CD4-positive, alpha-beta memory T cell (primary cell): ENCODE data around the gene NDUFV1. TPM values are rescaled to one million over a fixed set of nuclear protein-coding genes. Genes with fewer than 3 reads are reported as not detected.

Experiments used
- CTCF ChIA-PET: fragments of 350-600 bp; sonication (Branson Sonifier 250); formaldehyde crosslinking; loops from one replicate; lab custom pipeline; 2021; ENCODE audit warnings: inconsistent platforms; ENCODE audit not compliant: partially characterized antibody; lab: Charles Lee
- POLR2A ChIA-PET: fragments of 350-600 bp; sonication (Branson Sonifier 250); formaldehyde crosslinking; loops from one replicate; lab custom pipeline; 2021; ENCODE audit not compliant: partially characterized antibody; lab: Charles Lee
- DNase-seq, 5 donors: peaks; one replicate each; pipeline versions ENCODE4 v3.0.0 to v3.0.0-alpha.2; 2020 to 2022; ENCODE audit warnings: mixed read lengths in 1 of 5
- H3K27ac ChIP-seq: one replicate; pipeline ENCODE4 v1.7.0; 2013; ENCODE audit warnings: low read depth, low read length
- H3K27me3 ChIP-seq: 2 replicates; pipeline ENCODE4 v1.7.0; 2013; ENCODE audit warnings: mild to moderate bottlenecking, low read length, moderate library complexity; ENCODE audit not compliant: insufficient read depth
- H3K36me3 ChIP-seq: 2 replicates; pipeline ENCODE4 v1.7.0; 2013; ENCODE audit warnings: mild to moderate bottlenecking, low read length, moderate library complexity; ENCODE audit not compliant: insufficient read depth
- H3K4me1 ChIP-seq: 2 replicates; pipeline ENCODE4 v1.7.0; 2013; ENCODE audit warnings: mild to moderate bottlenecking, low read length, moderate library complexity; ENCODE audit not compliant: insufficient read depth
- H3K4me3 ChIP-seq, 2 donors: one replicate each; pipeline ENCODE4 v1.7.0; 2013; ENCODE audit warnings: low read length in 2 of 2, mild to moderate bottlenecking in 1 of 2
- H3K9me3 ChIP-seq, 2 donors: one replicate each; pipeline ENCODE4 v1.7.0; 2013; ENCODE audit warnings: low read length in 2 of 2, control low read depth in 1 of 2; ENCODE audit not compliant: control insufficient read depth in 1 of 2
- H3K27ac Mint-ChIP-seq, 7 donors: one replicate each; pipeline ENCODE4 v1.8.0; 2020 to 2021; ENCODE audit warnings: mixed read lengths in 7 of 7, mild to moderate bottlenecking in 6 of 7, inconsistent platforms in 3 of 7, moderate library complexity in 3 of 7
- H3K27me3 Mint-ChIP-seq, 2 donors: one replicate each; pipeline ENCODE4 v1.8.0; 2020 to 2021; ENCODE audit warnings: mixed read lengths in 2 of 2
- H3K36me3 Mint-ChIP-seq, 2 donors: one replicate each; pipeline ENCODE4 v1.8.0; 2020 to 2021; ENCODE audit warnings: mixed read lengths in 2 of 2, inconsistent platforms in 1 of 2, mild to moderate bottlenecking in 1 of 2
- H3K4me1 Mint-ChIP-seq, 4 donors: one replicate each; pipeline ENCODE4 v1.8.0; 2020 to 2021; ENCODE audit warnings: mixed read lengths in 4 of 4, mild to moderate bottlenecking in 1 of 4
- H3K4me3 Mint-ChIP-seq, 8 donors: one replicate each; pipeline ENCODE4 v1.8.0; 2020 to 2021; ENCODE audit warnings: mixed read lengths in 8 of 8, mild to moderate bottlenecking in 7 of 8, moderate library complexity in 6 of 8, inconsistent platforms in 3 of 8
- H3K9me3 Mint-ChIP-seq, 8 donors: one replicate each; pipeline ENCODE4 v1.8.0; 2020 to 2021; ENCODE audit warnings: mixed read lengths in 8 of 8, mild to moderate bottlenecking in 5 of 8, inconsistent platforms in 3 of 8, moderate library complexity in 1 of 8
- intact Hi-C: fragments of 100-400 bp; cut with micrococcal nuclease; formaldehyde crosslinking; loops from one replicate; pipeline ENCODE4 v1.15.1; 2023
- polyA plus RNA-seq, 2 donors: library from polyadenylated mRNA; unstranded; fragments of 300-500 nt; fragmentation: Illumina TruSeq; gene quantifications; one replicate each; pipeline ENCODE4 v1.2.3, GENCODE V29; 2021
- total RNA-seq, 2 experiments: library from RNA; stranded (reverse); gene quantifications; one replicate each; pipeline ENCODE4 v1.2.3, GENCODE V29; 2021

NDUFV1 gene
- total and polyA plus RNA-seq, 4 experiments from 2014 or later: 124 to 212 (median 169) TPM

DNA sequence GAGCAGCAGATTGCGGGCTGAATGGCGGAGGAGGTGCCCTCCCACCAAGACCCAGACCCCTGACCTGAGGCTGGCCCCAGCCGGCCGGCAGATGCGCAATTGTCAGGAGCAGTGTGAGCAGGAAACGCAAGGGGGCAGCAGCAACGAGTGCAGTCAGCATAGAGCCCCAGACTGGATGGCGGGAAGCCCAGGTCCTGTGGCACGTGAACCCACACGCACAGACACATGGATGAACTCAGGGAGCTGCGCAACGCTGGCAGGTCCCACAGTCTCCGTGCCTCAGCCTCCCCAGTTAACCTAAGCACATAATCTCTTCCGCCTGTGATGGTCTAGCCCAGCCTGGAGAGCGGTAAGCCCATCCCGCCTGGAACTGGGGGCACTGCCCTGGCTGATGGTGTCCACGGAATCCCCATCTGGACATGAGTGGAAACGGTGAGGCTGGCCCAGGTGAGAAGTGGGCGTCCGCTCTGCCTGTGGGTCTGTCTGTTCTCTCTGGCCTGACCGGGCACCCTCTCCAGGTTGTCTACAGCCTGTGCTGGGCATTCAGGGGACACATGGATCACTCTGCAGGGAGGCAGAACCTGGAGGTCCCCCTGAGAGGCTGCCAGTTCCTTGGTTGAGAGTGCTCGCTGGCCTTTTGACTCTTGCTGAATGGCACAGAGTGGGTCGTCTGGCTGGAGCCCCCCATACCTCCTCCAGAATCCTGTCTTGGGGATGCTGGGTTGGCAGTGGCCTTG lies 33.5 kb downstream of the NDUFV1 start:
- H3K4me3 ChIP-seq: no peak overlapping the region
- Mint-ChIP-seq H3K27ac (peak overlapping the region in 1 of 7 donors; percentile 9), H3K27me3 (no peaks in the 10 kb centered on the region), H3K4me3 (no peak overlapping the region), H3K36me3 (no peaks in the 10 kb centered on the region), H3K9me3 (peaks cover 0 to 3% (median 0%) of the 10 kb centered on the region in 8 donors), H3K4me1 (peaks cover 0 to 5% (median under 1%) of the 10 kb centered on the region in 4 donors)
- no peaks in the 10 kb centered on the region for H3K4me1 ChIP-seq
- H3K9me3 ChIP-seq: no peaks in the 10 kb centered on the region
- CTCF ChIA-PET: interaction anchor here (3.6 kb wide), 1 partner anchor 18 kb away, joined by 19 read pairs; no protein-coding TSS in a partner anchor
- no peak overlapping the region for H3K27ac ChIP-seq
- H3K27me3 ChIP-seq: no peaks in the 10 kb centered on the region
- H3K36me3 ChIP-seq: no peaks in the 10 kb centered on the region
- POLR2A ChIA-PET: no interaction called here
- DNase-seq: peak in 4 of 5 donors; percentile 49 to 56 (median 51)
- intact Hi-C loops: loop anchor here (1.0 kb wide), 1 partner anchor 19 kb away; no protein-coding TSS in a partner anchor

- H3K4me3 Mint-ChIP-seq: no peak overlapping the region
- no peak overlapping the region for H3K27ac Mint-ChIP-seq
- peaks cover 0 to 7% (median 2%) of the 10 kb centered on the region in 4 donors for H3K4me1 Mint-ChIP-seq
- no peaks in the 10 kb centered on the region for H3K36me3 ChIP-seq
- no peak overlapping the region for H3K27ac ChIP-seq
- H3K9me3 ChIP-seq: no peaks in the 10 kb centered on the region
- no peak for DNase-seq
- no peak overlapping the region for H3K4me3 ChIP-seq
- H3K4me1 ChIP-seq: peaks cover under 1% of the 10 kb centered on the region
- H3K9me3 Mint-ChIP-seq: peaks cover 0 to 3% (median 0%) of the 10 kb centered on the region in 8 donors
- CTCF ChIA-PET: interaction anchor here (3.6 kb wide), 1 partner anchor 17 kb away, joined by 19 read pairs; no protein-coding TSS in a partner anchor
- no peaks in the 10 kb centered on the region for H3K36me3 Mint-ChIP-seq
- POLR2A ChIA-PET: no interaction called here
- intact Hi-C loops: loop anchor here (1.0 kb wide), 1 partner anchor 18 kb away; no protein-coding TSS in a partner anchor
- H3K27me3 ChIP-seq: no peaks in the 10 kb centered on the region
- no peaks in the 10 kb centered on the region for H3K27me3 Mint-ChIP-seq
These were observed 34.1 kb downstream of the NDUFV1 start for GRCh38 chr11:67640758-67641337.

GRCh38 chr11:67641338-67642172 lies 34.8 kb downstream of the NDUFV1 start:
- peaks cover 5 to 14% (median 9%) of the 10 kb centered on the region in 4 donors for H3K4me1 Mint-ChIP-seq
- H3K9me3 Mint-ChIP-seq: peaks cover 0 to 3% (median 0%) of the 10 kb centered on the region in 8 donors
- Histone ChIP-seq H3K27ac (no peak overlapping the region), H3K4me3 (no peak overlapping the region), H3K27me3 (no peaks in the 10 kb centered on the region), H3K36me3 (no peaks in the 10 kb centered on the region), H3K9me3 (no peaks in the 10 kb centered on the region), H3K4me1 (peaks cover 8% of the 10 kb centered on the region)
- H3K4me3 Mint-ChIP-seq: no peak overlapping the region
- ChIA-PET CTCF (no interaction called here), POLR2A (no interaction called here)
- intact Hi-C loops: no loop called here
- no peak for DNase-seq
- H3K27ac Mint-ChIP-seq: no peak overlapping the region
- H3K36me3 Mint-ChIP-seq: no peaks in the 10 kb centered on the region
- no peaks in the 10 kb centered on the region for H3K27me3 Mint-ChIP-seq

GRCh38 chr11:67642173-67643120 lies 35.7 kb downstream of the NDUFV1 start:
- no peak overlapping the region for H3K27ac ChIP-seq
- H3K4me3 Mint-ChIP-seq: no peak overlapping the region
- peaks cover 9 to 23% (median 14%) of the 10 kb centered on the region in 4 donors for H3K4me1 Mint-ChIP-seq
- H3K27me3 ChIP-seq: no peaks in the 10 kb centered on the region
- DNase-seq: no peak
- H3K27ac Mint-ChIP-seq: peak overlapping the region in 1 of 7 donors; percentile 36
- intact Hi-C loops: no loop called here
- H3K9me3 Mint-ChIP-seq: peaks cover 0 to 3% (median 0%) of the 10 kb centered on the region in 8 donors
- no peaks in the 10 kb centered on the region for H3K27me3 Mint-ChIP-seq
- ChIA-PET POLR2A (interaction anchor here (0.6 kb wide), 1 partner anchor 35 kb away, joined by 3 read pairs; no protein-coding TSS in a partner anchor), CTCF (interaction anchor here (1.1 to 2.2 kb wide), 2 partner anchors 13 to 27 kb away, joined by 4 to 6 read pairs; partner anchors contain the start of gene NUDT8)
- H3K4me1 ChIP-seq: peaks cover 16% of the 10 kb centered on the region
- no peaks in the 10 kb centered on the region for H3K9me3 ChIP-seq
- no peaks in the 10 kb centered on the region for H3K36me3 Mint-ChIP-seq
- H3K36me3 ChIP-seq: no peaks in the 10 kb centered on the region
- no peak overlapping the region for H3K4me3 ChIP-seq

DNA sequence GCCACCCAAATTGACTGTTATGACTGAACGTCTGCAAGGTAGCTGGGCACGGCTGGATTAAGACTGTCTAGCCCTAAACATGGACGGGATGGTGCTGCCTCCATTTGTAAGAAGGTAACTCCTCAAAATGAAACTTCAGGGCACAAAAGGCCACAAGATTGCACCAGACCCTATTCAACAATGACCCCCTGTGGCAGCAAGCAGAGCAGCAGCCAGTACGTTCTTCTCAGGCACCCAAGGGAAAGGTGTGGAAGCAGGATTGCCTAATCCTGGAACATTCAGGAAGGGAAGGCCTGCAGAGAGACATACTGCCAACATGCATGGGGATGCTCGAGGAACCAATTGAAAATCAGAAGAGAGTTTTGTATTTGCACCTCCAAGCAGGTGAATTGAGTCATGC lies 37.3 kb downstream of the NDUFV1 start:
- H3K4me3 Mint-ChIP-seq: no peak overlapping the region
- Histone ChIP-seq H3K4me3 (no peak overlapping the region), H3K27me3 (no peaks in the 10 kb centered on the region), H3K4me1 (peaks cover 21% of the 10 kb centered on the region), H3K27ac (no peak overlapping the region), H3K36me3 (no peaks in the 10 kb centered on the region), H3K9me3 (no peaks in the 10 kb centered on the region)
- intact Hi-C loops: no loop called here
- H3K4me1 Mint-ChIP-seq: peaks cover 9 to 31% (median 22%) of the 10 kb centered on the region in 4 donors
- POLR2A ChIA-PET: interaction anchor here (4.4 kb wide), 1 partner anchor 14 kb away, joined by 26 read pairs; the partner anchor contains the start of gene NUDT8
- no peaks in the 10 kb centered on the region for H3K36me3 Mint-ChIP-seq
- no peak overlapping the region for H3K27ac Mint-ChIP-seq
- no peaks in the 10 kb centered on the region for H3K27me3 Mint-ChIP-seq
- CTCF ChIA-PET: interaction anchor here (0.6 to 2.2 kb wide), 2 partner anchors 8 to 15 kb away, joined by 3 to 6 read pairs; partner anchors contain the start of gene NUDT8
- DNase-seq: no peak
- peaks cover 0 to 3% (median 0%) of the 10 kb centered on the region in 8 donors for H3K9me3 Mint-ChIP-seq
